GM12891 (cell line): ENCODE data around the gene SLC30A1.
"Not testable (repeated sequence)": the region's sequence is repeated elsewhere in the genome, so short reads cannot be mapped to it uniquely, and the experiment has no call there.

Source experiments
- DNase-seq: peaks from one replicate; pipeline ENCODE4 v3.0.0; 2011; ENCODE audit warnings: low spot score; ENCODE audit not compliant: insufficient read length
- FAIRE-seq: peaks from 2 replicates; lab custom pipeline; 2011; peaks lifted over from hg19 to GRCh38; lab: Jason Lieb, UNC
- PAX5 ChIP-seq: IDR thresholded peaks from 2 replicates; pipeline ENCODE4 v1.6.1; 2011; ENCODE audit warnings: low read length, moderate library complexity, mild to moderate bottlenecking; ENCODE audit not compliant: insufficient read depth, severe bottlenecking
- POLR2A ChIP-seq: IDR thresholded peaks from 2 replicates; pipeline ENCODE4 v1.6.1; 2011; ENCODE audit warnings: low read depth, low read length, control low read depth
- POLR2AphosphoS5 ChIP-seq: IDR thresholded peaks from 2 replicates; pipeline ENCODE4 v1.6.1; 2011; ENCODE audit warnings: low read depth, low read length, control low read depth
- POU2F2 ChIP-seq: IDR thresholded peaks from 2 replicates; pipeline ENCODE4 v1.6.1; 2011; ENCODE audit warnings: low read depth, mild to moderate bottlenecking, control low read depth, low read length, moderate library complexity
- SPI1 ChIP-seq: IDR thresholded peaks from 2 replicates; pipeline ENCODE4 v1.6.1; 2011; ENCODE audit warnings: low read depth, low read length, control low read depth
- TAF1 ChIP-seq: IDR thresholded peaks from 2 replicates; pipeline ENCODE4 v1.6.1; 2011; ENCODE audit warnings: low read depth, low read length, control low read depth

The SLC30A1 gene

DNA sequence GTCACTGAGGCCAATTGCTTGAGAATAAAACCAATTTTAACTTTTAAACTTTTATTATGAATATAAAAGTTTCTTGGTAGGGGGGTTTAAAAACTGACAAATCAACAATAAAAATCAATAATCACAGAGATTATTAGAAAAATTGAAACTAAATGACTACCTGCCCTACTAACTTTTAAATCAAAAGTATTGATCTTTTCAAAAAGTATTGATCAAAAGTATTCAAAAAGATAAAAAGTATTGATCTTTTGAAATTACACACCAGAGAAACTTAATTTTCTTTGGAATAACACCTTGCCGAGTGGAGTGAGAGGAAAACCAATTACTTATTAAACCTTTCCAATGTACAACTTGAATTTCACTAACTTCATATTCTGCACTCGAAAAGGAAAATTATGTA, 2.2 kb downstream of the SLC30A1 start:
- DNase-seq (no peak), FAIRE-seq (no peak)
- TF ChIP-seq POU2F2 (no peak), POLR2AphosphoS5 (no peak), PAX5 (no peak), POLR2A (no peak), TAF1 (no peak), SPI1 (no peak)

GRCh38 chr1:211574705-211575104, 4.3 kb downstream of the SLC30A1 start:
- FAIRE-seq: no peak
- DNase-seq: no peak
- TF ChIP-seq POLR2A (no peak), SPI1 (no peak)

- FAIRE-seq: no peak
- TF ChIP-seq POU2F2 (no peak), TAF1 (no peak), PAX5 (no peak), SPI1 (no peak), POLR2AphosphoS5 (no peak), POLR2A (no peak)
- no peak for DNase-seq
These were observed 7.0 kb downstream of the SLC30A1 start for GRCh38 chr1:211571998-211572397.

GRCh38 chr1:211570378-211570777, 8.6 kb downstream of the SLC30A1 start:
- not testable (repeated sequence) for FAIRE-seq, DNase-seq

DNA sequence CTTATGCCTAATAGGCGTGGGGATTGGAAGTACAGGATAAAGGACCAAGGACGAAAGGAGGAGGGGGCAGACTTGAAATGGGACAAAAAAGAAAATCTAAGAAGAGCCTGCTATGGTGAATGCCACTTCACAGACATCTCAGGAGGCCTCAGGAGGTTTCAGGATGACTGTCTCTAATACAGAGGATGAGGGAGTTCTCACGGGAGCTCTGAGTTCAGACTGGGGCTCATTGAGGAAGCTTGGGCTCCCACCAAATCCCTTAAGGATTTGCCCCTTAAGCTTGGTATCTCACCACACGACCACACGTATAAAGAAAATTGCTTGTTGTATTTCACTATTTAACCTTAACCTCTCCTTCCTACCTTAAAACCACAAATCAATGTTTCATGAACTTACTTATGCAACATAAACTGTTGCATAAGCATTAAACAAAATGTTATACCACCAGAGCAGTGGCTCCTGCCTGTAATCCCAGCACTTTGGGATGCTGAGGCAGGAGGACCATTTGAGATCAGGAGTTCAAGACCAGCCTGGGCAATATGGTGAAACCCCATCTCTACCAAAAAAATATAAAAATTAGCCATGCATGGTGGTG, 12.4 kb downstream of the SLC30A1 start:
- peak; percentile 40 for DNase-seq
- TF ChIP-seq POU2F2: no peak
- TF ChIP-seq POLR2AphosphoS5: no peak
- TF ChIP-seq TAF1: no peak
- TF ChIP-seq SPI1: no peak
- no peak for TF ChIP-seq PAX5
- TF ChIP-seq POLR2A: no peak
- peak; percentile 83 for FAIRE-seq

- DNase-seq (no peak), FAIRE-seq (no peak)
- TF ChIP-seq POU2F2 (no peak), SPI1 (no peak), POLR2AphosphoS5 (no peak), TAF1 (no peak), PAX5 (no peak), POLR2A (no peak)
These were observed 14.9 kb downstream of the SLC30A1 start for GRCh38 chr1:211564084-211564483.

GRCh38 chr1:211559222-211560010, 19.5 kb downstream of the SLC30A1 start:
- DNase-seq (no peak), FAIRE-seq (no peak)
- TF ChIP-seq TAF1 (no peak), POU2F2 (no peak), PAX5 (no peak), POLR2A (no peak), SPI1 (no peak)

GRCh38 chr1:211557894-211558625, 20.9 kb downstream of the SLC30A1 start:
- TF ChIP-seq POLR2AphosphoS5 (no peak), TAF1 (no peak), PAX5 (no peak), SPI1 (no peak), POU2F2 (no peak)
- DNase-seq (no peak), FAIRE-seq (no peak)

GRCh38 chr1:211553549-211553948, 25.4 kb downstream of the SLC30A1 start:
- DNase-seq: no peak
- FAIRE-seq: no peak
- TF ChIP-seq POU2F2: no peak
- no peak for TF ChIP-seq TAF1
- TF ChIP-seq SPI1: no peak
- TF ChIP-seq PAX5: no peak
- TF ChIP-seq POLR2AphosphoS5: no peak
- no peak for TF ChIP-seq POLR2A
